NCI-H446 treated with DMSO at 0.1 percent for 48 hours (cell line): ENCODE results near the gene PAF1.
"Not testable (repeated sequence)": the region's sequence is repeated elsewhere in the genome, so short reads cannot be mapped to it uniquely, and the experiment has no call there.

Source experiments
- DNase-seq: peaks from one replicate; lab custom pipeline; 2025; lab: John Stamatoyannopoulos, UW

The PAF1 gene

DNA sequence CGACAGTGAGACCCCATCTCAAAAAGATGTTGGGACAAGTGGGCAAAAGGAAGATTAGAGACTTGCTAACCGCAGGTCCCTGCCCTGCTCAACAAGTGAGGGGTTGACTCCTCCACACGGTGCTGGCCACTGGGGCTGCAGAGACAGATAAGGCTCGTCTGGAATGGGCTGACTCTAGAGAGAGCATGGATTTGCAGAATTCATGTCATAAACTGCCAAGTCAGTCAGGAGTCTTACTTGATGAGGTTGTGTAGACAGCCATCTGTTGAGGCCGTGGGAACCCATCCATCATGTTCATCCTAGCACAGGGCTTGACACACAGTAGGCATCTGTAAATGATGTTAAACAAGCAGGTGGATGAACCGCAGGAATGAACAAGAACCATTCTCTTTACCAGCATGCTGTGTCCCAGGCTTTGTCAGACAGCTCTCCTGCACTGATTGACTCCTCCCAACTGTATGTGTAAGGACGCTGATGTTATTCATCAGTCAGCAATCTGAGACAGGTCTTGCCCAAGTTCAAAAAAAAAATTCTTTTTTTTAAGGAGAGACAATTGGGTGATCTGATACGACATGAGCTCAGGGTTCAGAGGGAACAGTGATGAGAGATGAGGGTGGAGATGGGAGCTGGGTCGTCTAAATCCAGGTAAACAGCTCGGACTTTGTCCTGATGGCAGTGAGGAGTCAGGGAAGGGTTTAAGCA is 8.8 kb downstream of the PAF1 start:
- DNase-seq: no peak

DNA sequence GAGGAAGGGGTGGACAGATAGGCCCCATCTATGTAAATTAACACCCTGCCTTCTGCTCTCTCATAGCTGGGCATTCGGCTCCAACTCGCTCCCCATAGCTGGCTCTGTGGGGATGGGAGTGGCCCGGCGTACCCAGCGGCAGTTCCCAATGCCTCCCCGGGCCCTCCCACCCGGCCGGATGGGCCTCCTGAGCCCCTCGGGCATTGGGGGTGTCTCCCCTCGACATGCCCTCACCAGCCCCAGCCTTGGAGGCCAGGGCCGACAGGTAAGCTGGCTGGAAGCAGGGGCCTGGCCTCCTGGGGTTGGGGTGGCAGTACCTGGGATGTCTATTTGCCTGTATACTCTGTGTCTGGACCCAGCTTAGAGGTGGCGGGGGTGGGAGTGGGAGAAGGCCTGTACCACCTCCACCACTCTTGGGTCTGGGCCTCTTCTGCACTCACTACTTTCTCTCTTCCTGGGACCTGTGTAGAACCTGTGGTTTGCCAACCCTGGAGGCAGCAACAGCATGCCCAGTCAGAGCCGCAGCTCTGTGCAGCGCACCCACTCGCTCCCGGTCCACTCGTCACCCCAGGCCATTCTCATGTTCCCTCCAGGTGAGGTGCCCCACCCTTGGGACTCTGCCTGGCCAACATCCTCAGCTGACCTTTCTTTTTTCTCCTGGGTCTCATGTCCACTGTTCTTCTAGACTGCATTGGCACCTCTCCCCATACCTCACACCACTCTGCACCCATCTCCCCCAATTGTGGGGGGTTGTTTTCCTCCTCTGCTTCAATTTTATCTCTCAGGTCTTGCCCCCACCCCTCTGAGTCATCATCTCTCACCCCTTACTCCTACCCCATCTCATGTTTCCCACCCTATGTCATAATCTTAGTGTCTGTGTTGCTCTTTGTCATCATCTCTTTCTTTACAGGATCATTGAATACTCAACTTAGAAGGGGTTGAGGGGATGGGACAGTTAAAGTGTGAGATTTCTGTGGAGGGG is 10.1 kb downstream of the PAF1 start:
- no peak for DNase-seq

DNA sequence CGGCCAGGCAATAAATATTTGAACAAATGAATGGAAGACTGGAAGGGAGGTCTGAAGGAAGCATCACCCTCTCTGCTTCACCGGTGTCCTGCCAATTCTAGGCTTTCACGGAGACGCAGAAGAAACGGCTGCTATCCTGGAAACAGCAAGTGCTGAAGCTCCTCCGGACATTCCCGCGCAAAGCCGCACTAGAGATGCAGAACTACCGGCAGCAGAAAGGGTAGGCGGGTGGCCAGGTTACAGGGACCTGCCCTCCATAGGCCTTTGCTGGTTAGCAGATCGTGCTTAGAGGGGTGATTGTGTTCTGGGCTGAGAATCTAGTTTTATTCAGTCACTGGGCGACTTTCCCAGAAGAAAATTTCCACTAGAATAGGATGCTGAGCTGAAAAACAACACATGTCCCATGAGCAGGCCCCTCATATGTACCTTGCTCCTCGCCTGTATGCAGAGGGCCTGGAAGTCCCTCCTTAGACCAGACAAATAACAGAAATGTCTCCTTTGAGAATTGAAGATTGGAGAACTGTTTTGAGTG is 11.0 kb downstream of the PAF1 start:
- no peak for DNase-seq

DNA sequence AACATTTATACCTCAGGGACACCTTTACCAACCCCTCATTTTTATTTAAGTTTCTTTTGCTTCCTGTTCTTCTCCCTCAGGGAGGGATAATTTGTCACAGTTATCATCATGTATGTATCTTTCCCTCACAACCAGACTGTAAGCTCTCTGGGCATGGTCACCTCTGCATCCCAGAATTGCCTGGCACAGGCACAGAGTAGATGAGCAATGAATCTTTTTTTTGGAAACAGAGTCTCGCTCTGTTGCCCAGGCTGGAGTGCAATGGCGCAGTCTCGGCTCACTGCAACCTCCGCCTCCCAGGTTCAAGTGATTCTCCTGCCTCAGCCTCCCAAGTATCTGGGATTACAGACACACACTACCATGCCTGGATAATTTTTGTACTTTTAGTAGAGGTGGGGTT is 11.5 kb downstream of the PAF1 start:
- DNase-seq: not testable (repeated sequence)

DNA sequence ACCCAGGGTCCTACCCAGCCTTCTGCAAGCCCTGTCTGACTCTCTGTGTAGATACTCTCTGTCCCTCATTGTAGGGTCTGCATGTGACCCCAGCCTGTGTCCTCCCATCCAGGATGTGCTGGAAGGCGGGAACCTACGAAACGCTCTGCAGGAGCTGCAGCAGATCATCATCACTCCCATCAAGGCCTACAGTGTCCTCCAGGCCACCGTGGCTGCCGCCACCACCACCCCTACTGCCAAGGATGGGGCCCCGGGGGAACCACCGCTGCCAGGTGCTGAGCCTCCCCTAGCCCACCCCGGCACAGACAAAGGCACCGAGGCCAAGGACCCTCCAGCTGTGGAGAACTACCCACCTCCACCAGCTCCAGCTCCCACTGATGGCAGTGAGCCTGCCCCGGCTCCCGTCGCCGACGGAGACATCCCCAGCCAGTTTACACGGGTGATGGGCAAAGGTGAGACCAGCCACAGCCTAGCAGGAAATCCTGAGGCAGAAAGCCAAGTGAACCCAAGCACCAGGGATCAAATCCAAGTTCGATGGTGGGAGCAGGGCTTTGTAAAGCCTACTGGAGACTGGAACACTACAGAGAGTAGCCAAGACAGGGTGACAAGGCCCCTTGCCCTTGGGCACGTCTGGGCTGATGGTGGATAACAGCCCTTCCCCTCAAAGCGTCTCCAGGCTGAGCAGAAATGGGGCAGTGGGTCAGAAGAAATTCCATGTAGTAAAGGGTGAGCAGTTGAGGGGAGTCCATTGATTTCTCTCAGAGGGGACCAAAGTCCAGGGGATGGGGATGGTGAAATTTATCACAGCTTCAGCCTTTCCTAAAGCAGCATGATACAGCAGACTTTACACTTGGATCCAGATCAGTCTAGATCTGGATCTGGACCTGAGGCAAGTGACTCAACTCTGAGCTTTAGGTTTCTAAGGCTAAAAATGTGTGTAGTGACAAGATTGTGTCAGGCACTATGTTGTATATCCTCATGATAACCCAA is 13.2 kb downstream of the PAF1 start:
- no peak for DNase-seq

DNA sequence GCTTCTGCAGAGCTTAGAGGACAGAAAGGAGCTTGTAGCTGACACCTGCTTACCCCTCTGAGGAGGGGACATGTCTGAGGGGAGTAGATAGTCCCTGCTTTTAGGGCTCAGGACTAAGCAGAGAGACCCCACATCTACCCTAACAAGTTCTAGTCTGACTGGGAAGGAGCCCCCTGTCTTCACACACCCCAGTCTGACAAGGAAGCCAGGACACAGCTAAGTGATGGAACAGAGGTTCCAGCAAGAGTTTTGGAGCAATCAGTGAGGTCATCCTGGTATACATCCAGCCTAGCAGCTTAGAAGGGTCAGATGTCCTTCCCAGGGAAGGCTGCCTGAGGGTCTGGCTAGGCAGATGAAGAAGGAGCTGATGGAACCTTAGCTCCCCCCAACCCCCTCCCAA is 15.0 kb downstream of the PAF1 start:
- no peak for DNase-seq

DNA sequence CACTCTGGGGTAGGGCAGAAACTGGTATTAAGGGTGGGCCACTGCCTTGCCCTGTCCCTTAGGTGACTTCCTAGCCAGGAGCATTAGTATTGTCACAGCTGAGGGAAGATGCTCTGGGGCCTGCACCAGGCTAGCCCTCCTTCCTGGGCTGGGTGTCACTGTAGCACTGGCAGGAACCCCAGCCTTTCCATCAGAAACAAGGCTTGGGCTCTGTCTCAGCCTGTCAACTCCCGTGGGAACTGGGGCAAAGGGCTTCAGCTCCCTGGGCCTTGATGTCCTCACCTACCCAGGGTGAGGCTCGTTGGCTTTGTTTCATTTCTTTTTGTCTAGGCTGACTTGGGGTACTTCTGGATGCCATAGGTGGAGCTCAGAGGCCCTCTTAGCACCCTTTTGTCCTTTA is 18.0 kb downstream of the PAF1 start:
- no peak for DNase-seq

DNA sequence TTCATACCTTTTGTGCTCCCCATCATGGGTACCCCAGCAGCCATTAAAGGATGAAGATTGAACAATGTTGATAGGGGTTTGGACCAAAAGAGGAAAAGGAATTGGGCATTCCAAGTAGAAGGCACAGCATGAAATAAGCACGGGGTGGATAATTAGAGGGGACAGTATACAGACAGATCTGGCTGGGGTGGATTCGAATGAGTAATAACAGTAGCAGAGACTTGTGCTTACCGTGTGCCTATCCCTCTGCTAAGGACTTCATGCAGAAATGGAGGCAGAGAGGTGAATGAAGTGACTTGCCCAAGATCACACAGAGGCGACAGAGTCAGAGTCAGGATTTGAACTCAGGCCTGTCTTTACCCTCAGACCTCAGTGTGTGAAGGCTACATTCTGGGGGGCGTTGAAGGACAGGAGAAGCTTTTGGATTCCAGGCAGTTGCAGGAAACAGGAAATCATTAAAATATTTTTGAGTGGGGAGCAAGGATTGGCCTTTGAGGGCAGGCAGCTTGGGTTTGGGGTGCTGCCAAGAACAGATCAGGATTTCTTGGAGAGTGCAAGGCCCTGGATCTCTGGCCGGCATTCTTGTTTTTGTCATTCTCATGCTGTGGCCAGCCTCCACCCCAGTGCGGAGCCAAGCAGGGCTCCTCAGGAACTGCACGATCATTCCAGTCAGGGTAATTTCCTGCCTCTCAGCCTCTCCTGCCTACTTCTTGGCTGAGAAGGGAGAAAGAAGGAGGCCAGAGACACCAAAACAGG is 18.7 kb downstream of the PAF1 start:
- no peak for DNase-seq

DNA sequence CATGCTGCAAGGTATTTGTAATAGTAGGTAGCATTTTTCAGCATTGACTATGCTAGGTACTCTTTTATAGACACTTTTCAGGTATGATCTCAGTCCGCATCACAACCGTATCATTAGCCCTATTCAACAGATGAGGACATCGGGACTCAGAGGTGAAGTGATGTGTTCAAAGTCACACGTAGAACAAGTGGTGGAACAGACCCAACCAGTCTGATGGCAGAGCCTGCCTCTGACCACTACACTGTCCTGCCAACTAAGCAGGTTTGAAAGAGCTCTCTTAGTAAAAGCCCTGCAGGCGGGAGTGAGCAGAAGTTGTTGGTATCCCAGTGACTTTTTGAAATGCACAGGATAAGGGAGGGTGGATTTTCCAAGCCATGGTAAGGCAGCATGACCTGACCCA is 20.2 kb downstream of the PAF1 start:
- DNase-seq: no peak

DNA sequence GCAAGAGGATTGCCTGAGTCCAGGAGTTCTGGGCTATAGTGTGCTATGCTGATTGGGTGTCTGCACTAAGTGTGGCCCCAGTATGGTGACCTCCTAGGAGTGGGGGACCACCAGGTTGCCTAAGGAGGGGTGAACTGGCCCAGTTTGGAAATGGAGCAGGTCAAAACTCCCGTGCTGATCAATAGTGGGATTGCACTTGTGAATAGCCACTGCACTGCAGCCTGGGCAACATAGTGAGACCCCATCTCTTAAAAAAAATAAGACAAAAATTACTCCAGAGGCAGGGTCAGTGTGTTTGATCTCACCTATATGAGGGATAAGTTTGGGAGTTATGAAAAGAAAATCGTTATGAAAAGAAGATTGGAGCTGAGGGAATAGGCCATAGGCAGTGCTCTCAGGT is 21.7 kb downstream of the PAF1 start:
- no peak for DNase-seq

DNA sequence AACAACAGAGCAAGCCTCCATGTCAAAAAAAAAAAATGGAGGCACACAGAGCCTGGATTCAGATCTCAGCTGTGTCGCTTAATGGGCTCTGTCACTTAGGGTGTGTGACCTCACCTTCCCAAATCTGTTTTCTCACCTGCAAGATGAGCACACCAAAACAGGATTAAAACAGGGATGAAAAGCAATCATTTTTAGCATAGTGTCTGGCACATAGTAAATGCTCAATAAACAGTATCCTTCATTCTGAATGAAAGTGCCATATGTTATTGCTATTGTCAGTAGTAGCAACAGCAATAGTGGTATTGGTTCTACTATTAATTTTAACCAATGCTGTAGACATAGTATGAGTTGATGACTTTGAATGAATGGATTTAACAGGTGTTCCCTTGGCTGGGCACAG is 25.4 kb downstream of the PAF1 start:
- no peak for DNase-seq

DNA sequence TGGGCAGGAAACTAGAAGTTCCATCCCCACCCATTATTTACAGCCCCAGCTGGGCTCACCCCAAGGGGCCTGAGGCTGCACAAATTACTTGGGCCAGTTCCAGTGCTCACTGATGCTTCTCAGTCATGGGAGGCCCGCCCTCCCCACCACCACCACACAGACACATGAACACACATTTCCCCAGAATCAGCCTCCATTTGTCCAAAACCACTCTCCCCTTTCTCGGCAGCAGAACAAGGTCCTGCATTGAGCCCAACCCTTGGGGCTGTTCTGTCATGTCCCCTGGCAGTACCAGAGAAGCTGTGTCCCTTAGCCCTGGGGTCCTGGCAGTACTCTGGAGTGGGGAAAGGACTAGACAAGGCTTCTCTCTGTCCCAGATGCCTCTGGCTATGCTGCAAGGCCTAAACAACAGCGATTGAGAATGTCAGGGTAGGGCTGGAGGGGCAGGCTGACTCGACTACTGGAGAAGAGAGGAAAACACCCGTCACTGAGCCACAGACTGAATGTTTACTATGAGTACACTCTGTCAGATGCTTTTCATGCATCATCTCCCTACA is 26.9 kb downstream of the PAF1 start:
- DNase-seq: no peak

DNA sequence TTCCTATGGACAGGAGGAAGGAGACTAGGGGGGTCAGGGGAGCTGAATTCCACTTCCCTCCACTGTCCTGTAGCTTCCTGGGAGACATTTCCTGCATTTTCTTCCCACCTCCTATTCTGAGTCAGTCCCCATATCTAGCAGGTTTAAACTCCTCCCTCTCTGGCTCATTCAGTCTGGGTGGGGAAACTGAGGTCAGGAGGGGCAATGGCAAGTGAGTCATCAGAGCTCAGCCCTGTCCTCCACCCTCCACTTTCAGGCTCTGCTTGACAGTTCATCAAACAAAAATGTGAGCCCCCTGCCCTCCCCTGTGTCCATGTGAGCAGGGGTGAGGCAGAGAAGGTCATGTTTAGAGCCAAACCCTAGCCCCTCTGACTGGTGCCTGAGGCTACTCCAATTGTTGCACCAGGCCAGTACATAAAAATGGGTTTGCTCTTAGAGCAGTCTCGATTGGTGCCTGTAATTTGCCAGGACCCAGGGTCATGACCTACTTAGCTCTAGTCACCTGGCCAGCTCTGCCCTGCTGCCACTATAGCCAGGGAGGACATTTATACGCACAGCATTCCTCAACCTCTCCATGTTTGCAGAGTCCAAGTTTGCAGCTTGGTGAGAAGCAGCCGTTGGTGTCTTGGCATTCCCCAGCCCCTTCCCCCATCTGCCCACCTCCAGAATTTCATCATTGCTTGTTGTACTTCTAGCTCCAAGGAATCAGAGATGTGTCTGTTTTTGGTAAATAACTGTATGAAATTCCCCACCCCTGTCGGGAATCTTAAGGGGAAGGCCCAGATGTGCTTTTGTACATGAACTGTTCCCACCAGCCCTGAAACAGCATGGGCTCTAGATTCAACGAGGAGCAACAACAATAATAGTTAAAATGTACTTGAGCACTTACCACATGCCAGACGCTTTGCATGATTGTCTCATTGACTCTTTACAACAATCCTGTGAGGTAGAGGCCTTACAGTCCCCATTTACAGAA is 27.9 kb downstream of the PAF1 start:
- no peak for DNase-seq

DNA sequence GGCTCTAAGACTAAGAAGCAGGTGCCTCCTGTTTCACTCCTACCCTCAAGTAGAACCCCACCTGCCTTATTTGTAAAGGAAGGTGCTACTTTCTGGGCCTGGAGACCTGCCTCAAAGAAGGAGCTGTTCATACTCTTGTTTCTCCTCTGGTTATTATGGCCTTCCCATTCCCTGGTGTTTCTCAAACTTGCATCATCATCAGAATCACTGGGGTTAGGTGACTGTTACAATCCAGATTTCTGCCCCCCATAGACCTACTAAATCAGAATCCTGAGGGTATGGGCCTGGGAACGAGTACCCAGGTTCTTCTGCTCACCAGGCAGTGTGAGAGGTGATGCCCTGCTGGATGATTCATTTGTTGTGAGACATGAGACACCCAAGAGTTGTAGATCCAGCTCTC is 30.3 kb downstream of the PAF1 start:
- DNase-seq: no peak

DNA sequence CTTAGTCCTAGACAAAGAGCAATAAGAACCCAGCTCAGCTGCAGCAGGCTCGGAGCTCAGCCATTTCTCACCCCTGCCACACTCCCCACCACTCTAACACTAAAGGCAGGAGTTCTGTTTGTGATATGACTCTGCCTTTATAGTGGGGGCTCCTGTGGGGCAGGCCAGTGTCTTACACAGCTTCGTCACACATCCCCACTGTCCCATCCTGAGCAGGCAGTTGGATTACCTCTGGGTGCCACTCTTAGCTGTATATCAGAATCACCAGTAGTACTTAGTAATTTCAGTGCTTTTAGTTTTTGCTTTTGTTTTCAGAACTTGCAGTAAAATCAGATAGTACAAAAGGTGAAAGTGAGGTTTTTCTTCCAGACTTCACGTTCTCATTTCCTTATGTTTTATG is 31.9 kb downstream of the PAF1 start:
- DNase-seq: no peak

DNA sequence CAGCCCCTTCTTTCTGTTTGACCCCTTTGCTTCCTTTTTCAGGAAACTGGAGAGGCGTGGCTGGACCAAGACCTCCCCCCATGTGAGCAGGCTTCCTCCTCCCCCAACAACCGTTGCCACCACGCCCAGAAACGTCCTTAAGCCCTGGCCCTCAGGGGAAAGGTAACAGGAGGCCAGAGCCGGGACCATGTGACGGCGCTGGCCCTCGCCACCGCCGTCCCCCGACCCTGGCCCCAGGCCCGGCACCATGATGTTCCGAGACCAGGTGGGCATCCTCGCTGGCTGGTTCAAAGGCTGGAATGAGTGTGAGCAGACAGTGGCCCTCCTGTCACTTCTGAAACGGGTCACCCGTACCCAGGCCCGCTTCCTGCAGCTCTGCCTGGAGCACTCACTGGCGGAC is 34.3 kb downstream of the PAF1 start:
- no peak for DNase-seq

DNA sequence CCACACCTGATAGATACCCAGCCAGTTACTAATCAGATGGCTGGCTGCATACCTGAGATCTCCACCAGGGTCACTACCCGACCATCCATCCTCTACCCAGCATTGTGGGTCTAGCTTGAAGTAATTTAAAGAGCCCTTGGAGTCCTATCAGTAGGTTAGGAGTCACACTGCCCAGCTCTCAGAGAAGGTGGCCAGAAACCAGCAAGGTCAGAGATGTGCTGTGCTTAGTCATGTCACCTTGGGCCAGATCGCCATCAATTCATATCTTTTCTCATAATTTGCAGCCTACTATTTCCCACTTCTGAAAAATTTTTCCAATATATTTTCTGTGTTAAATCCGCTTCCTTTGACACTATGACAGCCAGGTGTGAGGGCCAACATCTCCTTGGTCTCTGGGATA is 34.8 kb downstream of the PAF1 start:
- no peak for DNase-seq

DNA sequence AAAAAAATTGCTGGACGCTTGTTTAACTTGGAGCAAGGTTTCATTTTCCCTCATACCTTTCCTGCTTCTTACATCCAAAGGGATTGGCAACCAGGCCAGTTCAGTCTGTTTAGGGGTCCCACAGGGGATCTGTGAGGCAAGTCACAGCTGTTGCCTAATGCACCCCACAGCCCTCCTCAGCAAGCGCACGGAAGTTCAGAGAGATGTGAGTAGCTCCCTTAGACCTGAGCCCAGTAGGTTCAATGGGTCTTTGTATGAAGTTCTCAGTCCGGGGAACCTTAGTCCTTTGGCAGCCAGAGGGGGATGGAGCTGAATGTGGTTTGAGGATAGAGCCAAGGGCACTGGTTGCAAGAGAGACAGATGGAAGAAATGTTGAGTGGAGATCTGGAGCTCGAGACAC is 35.7 kb downstream of the PAF1 start:
- DNase-seq: no peak

DNA sequence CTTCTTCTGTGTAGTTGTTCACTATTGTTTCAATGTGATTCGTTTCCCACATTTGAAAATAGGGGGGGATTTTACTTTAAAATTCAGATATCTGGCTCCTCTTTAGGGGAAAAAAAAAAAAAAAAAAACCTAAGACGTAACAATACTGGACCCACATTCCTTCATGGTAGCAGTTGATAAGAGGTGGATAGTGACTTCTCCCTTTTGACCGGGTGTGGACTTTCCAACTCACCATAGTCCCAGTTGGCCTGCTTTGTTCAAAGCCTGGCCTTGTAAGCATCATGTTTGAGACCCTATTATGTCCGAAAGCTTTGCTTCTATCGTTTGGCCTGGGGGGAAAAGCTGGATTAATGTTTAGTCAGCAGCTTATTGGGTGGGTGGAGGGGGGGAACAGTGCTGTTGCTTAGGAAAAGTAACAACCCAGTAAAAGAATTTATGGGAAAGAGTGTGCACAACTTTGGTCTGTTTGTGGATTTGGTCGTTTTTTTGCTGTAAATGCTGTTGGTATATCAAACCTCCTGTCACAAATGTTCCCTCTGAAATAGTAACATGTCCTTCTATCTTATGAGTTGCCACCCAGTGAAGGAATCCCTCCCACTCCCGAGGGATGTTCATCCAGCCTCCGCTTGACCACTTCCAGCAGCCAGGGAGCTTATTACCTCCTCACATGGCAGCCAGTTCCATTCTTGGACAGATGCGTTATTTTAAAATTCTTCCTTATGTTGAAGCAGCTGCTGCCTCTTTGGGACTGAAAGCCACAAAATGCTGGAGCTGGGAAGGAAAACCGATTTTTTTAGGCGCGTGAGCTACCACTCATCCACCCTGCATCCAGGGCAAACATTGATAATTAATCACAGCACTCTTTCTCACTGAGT is 38.3 kb downstream of the PAF1 start:
- DNase-seq: no peak
